ENCODE results near the gene TAC4. TPM values are rescaled to one million over a fixed set of nuclear protein-coding genes. Genes with fewer than 3 reads are reported as not detected.

TAC4 gene
- total RNA-seq, 1 donor from 2014 or later, result not detected

GRCh38 chr17:49798738-49799137, 49.1 kb downstream of the TAC4 start:
- Mint-ChIP-seq H3K27ac (peak overlapping the region; percentile 73), H3K36me3 (ENCODE audit: low read depth) (peaks cover 32% of the 10 kb centered on the region), H3K4me1 (ENCODE audit: low read depth) (peaks cover 39% of the 10 kb centered on the region), H3K27me3 (ENCODE audit: insufficient read depth) (no peaks in the 10 kb centered on the region), H3K4me3 (no peak overlapping the region), H3K9me3 (no peaks in the 10 kb centered on the region)
- DNase-seq (ENCODE audit: low spot score), result no peak
- intact Hi-C loops (cut with micrococcal nuclease), result no loop called here

GRCh38 chr17:49798182-49798581, 49.7 kb downstream of the TAC4 start:
- Mint-ChIP-seq H3K9me3 (no peaks in the 10 kb centered on the region), H3K27me3 (ENCODE audit: insufficient read depth) (no peaks in the 10 kb centered on the region), H3K4me3 (no peak overlapping the region), H3K27ac (no peak overlapping the region), H3K4me1 (ENCODE audit: low read depth) (peaks cover 41% of the 10 kb centered on the region), H3K36me3 (ENCODE audit: low read depth) (peaks cover 34% of the 10 kb centered on the region)
- intact Hi-C loops (cut with micrococcal nuclease), result no loop called here
- DNase-seq (ENCODE audit: low spot score), result no peak

- DNase-seq (ENCODE audit: low spot score), result no peak
- H3K36me3 Mint-ChIP-seq (ENCODE audit: low read depth), result peaks cover 48% of the 10 kb centered on the region
- no peaks in the 10 kb centered on the region for H3K27me3 Mint-ChIP-seq (ENCODE audit: insufficient read depth)
- intact Hi-C loops (cut with micrococcal nuclease), result no loop called here
- no peaks in the 10 kb centered on the region for H3K9me3 Mint-ChIP-seq
- peak overlapping the region; percentile 34 for H3K4me3 Mint-ChIP-seq
- H3K27ac Mint-ChIP-seq, result peak overlapping the region; percentile 75
- H3K4me1 Mint-ChIP-seq (ENCODE audit: low read depth), result peaks cover 43% of the 10 kb centered on the region
Observed at GRCh38 chr17:49795372-49795771, 52.5 kb downstream of the TAC4 start.

- H3K4me1 Mint-ChIP-seq (ENCODE audit: low read depth), result peaks cover 51% of the 10 kb centered on the region
- H3K27me3 Mint-ChIP-seq (ENCODE audit: insufficient read depth), result no peaks in the 10 kb centered on the region
- intact Hi-C loops (cut with micrococcal nuclease), result no loop called here
- peaks cover 47% of the 10 kb centered on the region for H3K36me3 Mint-ChIP-seq (ENCODE audit: low read depth)
- H3K9me3 Mint-ChIP-seq, result no peaks in the 10 kb centered on the region
- DNase-seq (ENCODE audit: low spot score), result no peak
- H3K27ac Mint-ChIP-seq, result no peak overlapping the region
- H3K4me3 Mint-ChIP-seq, result no peak overlapping the region
Observed at GRCh38 chr17:49793309-49793708, 54.6 kb downstream of the TAC4 start.

- peaks cover 36% of the 10 kb centered on the region for H3K4me1 Mint-ChIP-seq (ENCODE audit: low read depth)
Observed at GRCh38 chr17:49789243-49789578, 58.7 kb downstream of the TAC4 start.

GRCh38 chr17:49788478-49789242, 59.2 kb downstream of the TAC4 start, which contains the start of gene KAT7:
Gene KAT7 (plus strand): TSS chr17:49788681. CDS start chr17:49788835, 154 bp downstream.
- H3K27me3 Mint-ChIP-seq (ENCODE audit: insufficient read depth), result no peaks in the 10 kb centered on the region
- intact Hi-C loops (cut with micrococcal nuclease), result loop anchor here (1.0 to 2.0 kb wide), 9 partner anchors 24 to 373 kb away; partner anchors contain the start of genes FAM117A, PPP1R9B and SPOP
- H3K27ac Mint-ChIP-seq, result peak within 1 kb of the TSS; percentile 99
- peaks cover 35% of the 10 kb centered on the region for H3K4me1 Mint-ChIP-seq (ENCODE audit: low read depth)
- no peaks in the 10 kb centered on the region for H3K9me3 Mint-ChIP-seq
- H3K36me3 Mint-ChIP-seq (ENCODE audit: low read depth), result peaks cover 32% of the 10 kb centered on the region
- peak; percentile 99 for DNase-seq (ENCODE audit: low spot score)
- H3K4me3 Mint-ChIP-seq, result peak within 1 kb of the TSS; percentile 94

More at GRCh38 chr17:49789243-49789578, 58.7 kb downstream of the TAC4 start:
- peaks cover 34% of the 10 kb centered on the region for H3K36me3 Mint-ChIP-seq (ENCODE audit: low read depth)
- H3K27me3 Mint-ChIP-seq (ENCODE audit: insufficient read depth), result no peaks in the 10 kb centered on the region
- peak overlapping the region; percentile 94 for H3K4me3 Mint-ChIP-seq
- peak overlapping the region; percentile 99 for H3K27ac Mint-ChIP-seq
- no peak for DNase-seq (ENCODE audit: low spot score)
- no peaks in the 10 kb centered on the region for H3K9me3 Mint-ChIP-seq
- intact Hi-C loops (cut with micrococcal nuclease), result loop anchor here (2.0 kb wide), 2 partner anchors 62 to 362 kb away; partner anchors contain the start of gene PPP1R9B

Other genes starting within 250 kb of the TAC4 start
- 58.3 and 61.9 TPM in 2 replicates for gene SPOP, start 170.0 kb downstream of the TAC4 start, total RNA-seq
- 71.6 and 75.4 TPM in 2 replicates for gene SLC35B1, start 140.1 kb downstream of the TAC4 start, total RNA-seq
- gene FAM117A, start 83.9 kb downstream of the TAC4 start, total RNA-seq, result 13.9 and 14.8 TPM in 2 replicates
- 68.5 and 71.1 TPM in 2 replicates for gene KAT7, start 59.4 kb downstream of the TAC4 start, total RNA-seq
- 0.20 TPM in 1 of 2 replicates, not detected in the other for gene DLX4, start 121.1 kb upstream of the TAC4 start, total RNA-seq
- gene DLX3, start 147.2 kb upstream of the TAC4 start, total RNA-seq, result not detected in 2 replicates
- gene ITGA3, start 208.0 kb upstream of the TAC4 start, total RNA-seq, result 18.0 and 20.6 TPM in 2 replicates
- 13.7 and 16.9 TPM in 2 replicates for gene PDK2, start 247.3 kb upstream of the TAC4 start, total RNA-seq